ENCODE data around the gene TRPC3.
A peak's percentile ranks its signal among the peaks of the same experiment; 100 is the strongest.

Gene TRPC3

DNA sequence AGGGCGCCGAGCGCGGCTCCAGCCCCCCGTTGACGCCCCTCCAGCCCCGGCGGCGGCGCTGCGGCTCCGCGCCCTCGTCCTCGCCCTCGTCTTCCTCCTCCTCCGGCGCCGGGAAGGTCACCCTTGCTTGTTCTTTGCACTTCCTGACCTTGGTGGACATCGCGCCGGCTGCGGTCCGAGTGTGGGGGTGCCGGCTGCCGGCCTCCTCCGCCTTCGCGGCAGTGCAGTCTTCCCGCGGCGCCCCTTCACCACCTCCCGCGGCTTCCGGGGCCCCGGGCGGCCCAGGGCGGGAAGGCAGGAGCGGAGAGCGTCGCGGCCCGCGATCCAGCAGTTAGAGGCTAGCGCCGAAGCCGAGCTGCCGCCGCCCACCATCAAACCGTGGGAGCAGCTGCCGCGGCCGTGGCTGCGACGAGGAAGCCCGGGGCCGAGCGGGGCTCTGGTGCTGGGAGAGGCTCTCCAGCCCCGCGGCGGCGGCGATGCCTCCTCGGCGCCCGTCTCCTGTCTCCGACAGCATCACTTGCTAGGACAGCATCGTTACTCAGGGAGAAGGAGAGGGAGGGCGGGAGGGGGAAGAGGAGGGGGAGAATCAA lies at the start of gene TRPC3:
Gene TRPC3 (minus strand): TSS at position 540 of the 590 bp plus-strand sequence. CDS start 380 bp downstream, at position 160.
- Histone ChIP-seq H3K4me3 (ENCODE audit: insufficient read length, low read depth) (peak within 1 kb of the TSS; percentile 66), H3K9me3 (ENCODE audit: insufficient read depth, low read length) (no peaks in the 10 kb centered on the region), H3K9ac (ENCODE audit: insufficient read length, low read depth) (peak within 1 kb of the TSS; percentile 76), H3K4me1 (ENCODE audit: insufficient read depth, insufficient read length) (no peaks in the 10 kb centered on the region), H3K36me3 (ENCODE audit: insufficient read depth, insufficient read length, low read length) (no peaks in the 10 kb centered on the region), H3K27me3 (ENCODE audit: insufficient read depth, insufficient read length) (peaks cover 57% of the 10 kb centered on the region)
- no peak for TF ChIP-seq YY1 (IDR thresholded peaks at IDR 0.05; ENCODE audit: insufficient read depth, insufficient read length)
- TF ChIP-seq SUZ12 (IDR thresholded peaks at IDR 0.05; ENCODE audit: extremely low read depth, insufficient read depth, insufficient read length): no peak
- TF ChIP-seq ZNF274 (IDR thresholded peaks at IDR 0.05; ENCODE audit: low read depth, low read length): no peak
- no peak for DNase-seq (ENCODE audit: low read depth, low spot score)

GRCh38 chr4:122000849-122001248 lies 49.0 kb upstream of the TRPC3 start:
- DNase-seq (ENCODE audit: low read depth, low spot score): no peak
- Histone ChIP-seq H3K9me3 (ENCODE audit: insufficient read depth, low read length) (no peaks in the 10 kb centered on the region), H3K4me1 (ENCODE audit: insufficient read depth, insufficient read length) (no peaks in the 10 kb centered on the region), H3K36me3 (ENCODE audit: insufficient read depth, insufficient read length, low read length) (no peaks in the 10 kb centered on the region), H3K27me3 (ENCODE audit: insufficient read depth, insufficient read length) (no peaks in the 10 kb centered on the region), H3K4me3 (ENCODE audit: insufficient read length, low read depth) (no peak overlapping the region), H3K9ac (ENCODE audit: insufficient read length, low read depth) (no peak overlapping the region)
- TF ChIP-seq YY1 (IDR thresholded peaks at IDR 0.05; ENCODE audit: insufficient read depth, insufficient read length) (no peak), ZNF274 (IDR thresholded peaks at IDR 0.05; ENCODE audit: low read depth, low read length) (no peak), SUZ12 (IDR thresholded peaks at IDR 0.05; ENCODE audit: extremely low read depth, insufficient read depth, insufficient read length) (no peak)

DNA sequence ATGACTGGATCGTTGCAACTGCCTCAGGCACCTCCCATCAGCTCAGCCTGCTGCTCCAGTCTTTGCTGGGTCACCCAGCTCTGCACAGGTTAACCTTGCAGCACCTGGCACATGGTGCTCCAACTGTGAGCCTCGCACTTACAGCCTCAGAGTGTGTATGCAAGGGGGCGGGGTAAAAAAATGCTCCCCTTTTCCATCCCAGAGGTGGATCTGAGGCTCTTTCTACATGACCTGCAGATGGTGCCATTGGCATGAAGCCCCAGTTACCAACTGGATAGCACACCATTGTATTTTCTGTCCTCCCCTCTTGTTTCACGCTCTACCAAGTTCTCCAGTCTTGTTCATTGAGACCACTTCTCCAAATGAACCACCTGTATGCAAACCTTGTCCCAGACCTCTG lies 46.2 kb upstream of the TRPC3 start:
- Histone ChIP-seq H3K36me3 (ENCODE audit: insufficient read depth, insufficient read length, low read length) (no peaks in the 10 kb centered on the region), H3K4me1 (ENCODE audit: insufficient read depth, insufficient read length) (no peaks in the 10 kb centered on the region), H3K4me3 (ENCODE audit: insufficient read length, low read depth) (no peak overlapping the region), H3K27me3 (ENCODE audit: insufficient read depth, insufficient read length) (no peaks in the 10 kb centered on the region), H3K9ac (ENCODE audit: insufficient read length, low read depth) (no peak overlapping the region), H3K9me3 (ENCODE audit: insufficient read depth, low read length) (no peaks in the 10 kb centered on the region)
- TF ChIP-seq SUZ12 (IDR thresholded peaks at IDR 0.05; ENCODE audit: extremely low read depth, insufficient read depth, insufficient read length) (no peak), YY1 (IDR thresholded peaks at IDR 0.05; ENCODE audit: insufficient read depth, insufficient read length) (no peak), ZNF274 (IDR thresholded peaks at IDR 0.05; ENCODE audit: low read depth, low read length) (no peak)
- no peak for DNase-seq (ENCODE audit: low read depth, low spot score)

- DNase-seq (ENCODE audit: low read depth, low spot score): no peak
- TF ChIP-seq ZNF274 (IDR thresholded peaks at IDR 0.05; ENCODE audit: low read depth, low read length): no peak
- no peak for TF ChIP-seq SUZ12 (IDR thresholded peaks at IDR 0.05; ENCODE audit: extremely low read depth, insufficient read depth, insufficient read length)
- no peak for TF ChIP-seq YY1 (IDR thresholded peaks at IDR 0.05; ENCODE audit: insufficient read depth, insufficient read length)
- H3K4me3 ChIP-seq (ENCODE audit: insufficient read length, low read depth): no peak overlapping the region
- H3K27me3 ChIP-seq (ENCODE audit: insufficient read depth, insufficient read length): no peaks in the 10 kb centered on the region
- no peak overlapping the region for H3K9ac ChIP-seq (ENCODE audit: insufficient read length, low read depth)
- no peaks in the 10 kb centered on the region for H3K9me3 ChIP-seq (ENCODE audit: insufficient read depth, low read length)
- no peaks in the 10 kb centered on the region for H3K4me1 ChIP-seq (ENCODE audit: insufficient read depth, insufficient read length)
- no peaks in the 10 kb centered on the region for H3K36me3 ChIP-seq (ENCODE audit: insufficient read depth, insufficient read length, low read length)
These were observed 44.1 kb upstream of the TRPC3 start for GRCh38 chr4:121995790-121996537.

DNA sequence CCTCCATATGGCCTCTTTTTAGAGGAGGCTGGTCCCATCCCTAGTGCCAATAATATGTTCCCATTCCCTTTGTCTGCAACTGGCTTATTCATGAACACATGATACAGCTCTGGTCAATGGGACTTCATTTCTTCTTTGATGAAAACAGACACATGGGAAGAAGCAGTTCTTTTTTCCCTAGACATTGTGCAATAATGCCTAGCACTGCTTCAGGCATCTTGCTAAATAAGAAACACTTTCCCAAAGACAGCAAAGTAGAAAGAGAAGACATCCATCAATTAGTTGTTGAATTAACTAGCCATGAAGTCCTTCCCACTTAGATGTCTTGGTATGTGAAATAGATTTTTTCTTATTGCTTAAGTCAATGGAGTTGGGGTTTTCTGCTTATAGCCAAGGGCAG lies 40.1 kb upstream of the TRPC3 start:
- no peaks in the 10 kb centered on the region for H3K36me3 ChIP-seq (ENCODE audit: insufficient read depth, insufficient read length, low read length)
- no peak for TF ChIP-seq SUZ12 (IDR thresholded peaks at IDR 0.05; ENCODE audit: extremely low read depth, insufficient read depth, insufficient read length)
- TF ChIP-seq ZNF274 (IDR thresholded peaks at IDR 0.05; ENCODE audit: low read depth, low read length): no peak
- TF ChIP-seq YY1 (IDR thresholded peaks at IDR 0.05; ENCODE audit: insufficient read depth, insufficient read length): no peak
- H3K27me3 ChIP-seq (ENCODE audit: insufficient read depth, insufficient read length): no peaks in the 10 kb centered on the region
- no peaks in the 10 kb centered on the region for H3K9me3 ChIP-seq (ENCODE audit: insufficient read depth, low read length)
- no peak for DNase-seq (ENCODE audit: low read depth, low spot score)
- no peak overlapping the region for H3K4me3 ChIP-seq (ENCODE audit: insufficient read length, low read depth)
- no peak overlapping the region for H3K9ac ChIP-seq (ENCODE audit: insufficient read length, low read depth)
- no peaks in the 10 kb centered on the region for H3K4me1 ChIP-seq (ENCODE audit: insufficient read depth, insufficient read length)

DNA sequence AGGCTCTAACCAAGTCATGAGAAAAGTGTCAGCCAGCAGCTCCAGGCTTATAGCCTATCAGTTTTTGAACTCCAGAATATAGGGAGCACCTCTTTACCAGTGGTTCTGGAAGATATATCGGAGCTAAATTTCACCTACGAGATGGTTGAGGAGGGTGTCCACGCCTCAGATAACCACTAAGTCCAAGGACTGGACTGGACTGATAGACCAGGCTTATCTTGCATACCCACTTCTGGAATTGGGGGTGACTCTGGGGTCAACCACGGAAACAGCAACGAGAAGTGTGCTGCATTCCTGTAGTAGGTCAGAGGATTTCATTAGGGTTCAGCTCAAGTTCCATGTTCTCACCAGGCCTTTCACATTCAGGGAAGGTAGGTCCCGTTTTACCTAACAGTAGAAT lies 38.6 kb upstream of the TRPC3 start:
- Histone ChIP-seq H3K9ac (ENCODE audit: insufficient read length, low read depth) (no peak overlapping the region), H3K4me1 (ENCODE audit: insufficient read depth, insufficient read length) (no peaks in the 10 kb centered on the region), H3K27me3 (ENCODE audit: insufficient read depth, insufficient read length) (no peaks in the 10 kb centered on the region), H3K36me3 (ENCODE audit: insufficient read depth, insufficient read length, low read length) (no peaks in the 10 kb centered on the region), H3K4me3 (ENCODE audit: insufficient read length, low read depth) (no peak overlapping the region), H3K9me3 (ENCODE audit: insufficient read depth, low read length) (no peaks in the 10 kb centered on the region)
- no peak for TF ChIP-seq YY1 (IDR thresholded peaks at IDR 0.05; ENCODE audit: insufficient read depth, insufficient read length)
- no peak for TF ChIP-seq SUZ12 (IDR thresholded peaks at IDR 0.05; ENCODE audit: extremely low read depth, insufficient read depth, insufficient read length)
- no peak for TF ChIP-seq ZNF274 (IDR thresholded peaks at IDR 0.05; ENCODE audit: low read depth, low read length)
- DNase-seq (ENCODE audit: low read depth, low spot score): no peak

DNA sequence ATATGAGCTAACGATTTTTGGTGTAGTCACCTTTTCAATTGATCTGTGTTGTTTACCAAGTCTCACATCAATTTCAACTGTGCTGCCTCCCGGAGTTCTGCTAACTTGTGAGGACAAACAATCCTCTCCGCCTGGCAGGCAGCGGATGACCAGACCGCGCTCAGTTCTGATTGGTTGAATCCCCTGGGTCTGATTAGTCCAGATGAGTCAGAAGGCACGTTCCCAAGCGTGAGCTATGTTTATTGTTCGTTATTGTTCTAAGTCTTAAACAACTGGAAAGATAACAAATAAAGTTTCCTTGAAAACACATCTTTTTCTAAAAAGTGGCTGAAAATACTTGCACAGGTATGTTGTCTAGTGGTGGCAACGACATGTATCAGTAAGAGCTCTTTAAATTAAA lies 37.9 kb upstream of the TRPC3 start:
- TF ChIP-seq ZNF274 (IDR thresholded peaks at IDR 0.05; ENCODE audit: low read depth, low read length) (no peak), YY1 (IDR thresholded peaks at IDR 0.05; ENCODE audit: insufficient read depth, insufficient read length) (no peak), SUZ12 (IDR thresholded peaks at IDR 0.05; ENCODE audit: extremely low read depth, insufficient read depth, insufficient read length) (no peak)
- Histone ChIP-seq H3K9me3 (ENCODE audit: insufficient read depth, low read length) (no peaks in the 10 kb centered on the region), H3K27me3 (ENCODE audit: insufficient read depth, insufficient read length) (no peaks in the 10 kb centered on the region), H3K36me3 (ENCODE audit: insufficient read depth, insufficient read length, low read length) (no peaks in the 10 kb centered on the region), H3K4me1 (ENCODE audit: insufficient read depth, insufficient read length) (no peaks in the 10 kb centered on the region), H3K4me3 (ENCODE audit: insufficient read length, low read depth) (no peak overlapping the region), H3K9ac (ENCODE audit: insufficient read length, low read depth) (no peak overlapping the region)
- DNase-seq (ENCODE audit: low read depth, low spot score): no peak
